Mammary epithelial cell (primary cell): ENCODE measurements around the gene TENM4.

Experiments
- EZH2 ChIP-seq: IDR thresholded peaks from 2 replicates; pipeline ENCODE4 v1.6.1; 2012; ENCODE audit warnings: low read length, inconsistent platforms, borderline replicate concordance
- TF ChIP-seq, protein P1 (sequence below), 2 donors: IDR thresholded peaks in 1 of 2; conservative IDR thresholded peaks in 1 of 2; 2 replicates each; pipeline ENCODE4 v1.5.1; 2011 to 2012; ENCODE audit warnings: inconsistent platforms in 2 of 2, low read length in 2 of 2, mild to moderate bottlenecking in 2 of 2, control low read depth in 1 of 2, low read depth in 1 of 2; ENCODE audit not compliant: insufficient read depth in 1 of 2; ENCODE audit errors: extremely low read depth in 1 of 2

DNA sequence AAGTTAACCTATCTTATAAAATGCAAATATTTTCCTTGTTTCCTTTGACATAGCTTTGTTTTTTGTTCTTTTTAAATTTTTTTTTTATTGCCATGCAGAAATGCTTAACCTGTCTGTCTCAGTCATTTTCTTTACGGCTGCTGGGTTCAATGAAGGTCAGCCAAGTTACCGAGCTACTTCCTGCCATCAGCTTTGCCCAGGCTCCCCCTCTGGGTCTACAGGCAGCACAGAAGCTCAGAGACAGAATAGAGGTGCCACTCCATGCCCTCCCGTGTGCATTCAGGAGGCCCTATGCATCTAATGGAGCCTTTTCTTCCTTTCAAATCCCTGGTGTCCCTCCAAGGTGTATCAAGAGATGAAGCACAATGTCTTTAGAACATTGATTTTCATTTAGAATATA, 455.2 kb downstream of the TENM4 start:
- TF ChIP-seq, protein P1, sequence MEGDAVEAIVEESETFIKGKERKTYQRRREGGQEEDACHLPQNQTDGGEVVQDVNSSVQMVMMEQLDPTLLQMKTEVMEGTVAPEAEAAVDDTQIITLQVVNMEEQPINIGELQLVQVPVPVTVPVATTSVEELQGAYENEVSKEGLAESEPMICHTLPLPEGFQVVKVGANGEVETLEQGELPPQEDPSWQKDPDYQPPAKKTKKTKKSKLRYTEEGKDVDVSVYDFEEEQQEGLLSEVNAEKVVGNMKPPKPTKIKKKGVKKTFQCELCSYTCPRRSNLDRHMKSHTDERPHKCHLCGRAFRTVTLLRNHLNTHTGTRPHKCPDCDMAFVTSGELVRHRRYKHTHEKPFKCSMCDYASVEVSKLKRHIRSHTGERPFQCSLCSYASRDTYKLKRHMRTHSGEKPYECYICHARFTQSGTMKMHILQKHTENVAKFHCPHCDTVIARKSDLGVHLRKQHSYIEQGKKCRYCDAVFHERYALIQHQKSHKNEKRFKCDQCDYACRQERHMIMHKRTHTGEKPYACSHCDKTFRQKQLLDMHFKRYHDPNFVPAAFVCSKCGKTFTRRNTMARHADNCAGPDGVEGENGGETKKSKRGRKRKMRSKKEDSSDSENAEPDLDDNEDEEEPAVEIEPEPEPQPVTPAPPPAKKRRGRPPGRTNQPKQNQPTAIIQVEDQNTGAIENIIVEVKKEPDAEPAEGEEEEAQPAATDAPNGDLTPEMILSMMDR (conservative IDR thresholded peaks at IDR 0.05 in 1 of 2, IDR thresholded peaks at IDR 0.05 in 1 of 2; ENCODE audit: extremely low read depth in 1 of 2, insufficient read depth in 1 of 2, low read depth in 1 of 2, low read length in 2 of 2), result no peak
- no peak for TF ChIP-seq EZH2
